Lower lobe of right lung (tissue), 2 donors: ENCODE data around the gene SEPTIN11. TPM values are rescaled to one million over a fixed set of nuclear protein-coding genes. Genes with fewer than 3 reads are reported as not detected.

Experiments
- ATAC-seq, 2 donors: fragments of 200-7000 bp; cut with Tn5 transposase; one replicate each; pipeline ENCODE4 v1.9.1; 2020 to 2022; ENCODE audit warnings: mild to moderate bottlenecking in 2 of 2, moderate library complexity in 2 of 2
- DNase-seq: peaks from one replicate; pipeline ENCODE4 v3.0.0-alpha.2; 2020
- H3K27ac ChIP-seq: fragments of 200-600 bp; one replicate; pipeline ENCODE4 v1.8.0; 2022
- H3K27me3 ChIP-seq: fragments of 200-600 bp; one replicate; pipeline ENCODE4 v1.8.0; 2022; ENCODE audit warnings: low read depth
- H3K36me3 ChIP-seq: fragments of 200-600 bp; one replicate; pipeline ENCODE4 v1.8.0; 2022; ENCODE audit warnings: mild to moderate bottlenecking
- H3K4me1 ChIP-seq: fragments of 200-600 bp; one replicate; pipeline ENCODE4 v1.8.0; 2022
- H3K4me3 ChIP-seq: fragments of 200-600 bp; one replicate; pipeline ENCODE4 v1.8.0; 2022; ENCODE audit warnings: mild to moderate bottlenecking
- H3K9me3 ChIP-seq: fragments of 200-600 bp; one replicate; pipeline ENCODE4 v1.8.0; 2022
- intact Hi-C: fragments of 100-400 bp; cut with DNase I; formaldehyde crosslinking; loops from one replicate; pipeline ENCODE4 v1.11.0; 2022
- total RNA-seq: library from RNA; stranded (reverse); fragmentation: NEBNext Ultra II Directional; extraction: Animal tissue kit (Norgen Biotek cat#: 25700); gene quantifications from one replicate; pipeline ENCODE4 v1.2.1, GENCODE V29; 2021
- TF ChIP-seq, protein P1 (sequence below): fragments of 200-600 bp; IDR thresholded peaks from one replicate; pipeline ENCODE4 v1.8.0; 2022; ENCODE audit warnings: antibody characterized with exemption, mild to moderate bottlenecking
- donor health status: DM: no; HTN: yes; CAD: no; lungs with severe emphysema.

Gene SEPTIN11
- total RNA-seq, 1 donor from 2014 or later: 127 TPM

- Histone ChIP-seq H3K9me3 (no peaks in the 10 kb centered on the region), H3K36me3 (no peaks in the 10 kb centered on the region), H3K27ac (no peak overlapping the region), H3K4me1 (peaks cover 18% of the 10 kb centered on the region), H3K27me3 (no peaks in the 10 kb centered on the region), H3K4me3 (no peak overlapping the region)
- TF ChIP-seq, protein P1, sequence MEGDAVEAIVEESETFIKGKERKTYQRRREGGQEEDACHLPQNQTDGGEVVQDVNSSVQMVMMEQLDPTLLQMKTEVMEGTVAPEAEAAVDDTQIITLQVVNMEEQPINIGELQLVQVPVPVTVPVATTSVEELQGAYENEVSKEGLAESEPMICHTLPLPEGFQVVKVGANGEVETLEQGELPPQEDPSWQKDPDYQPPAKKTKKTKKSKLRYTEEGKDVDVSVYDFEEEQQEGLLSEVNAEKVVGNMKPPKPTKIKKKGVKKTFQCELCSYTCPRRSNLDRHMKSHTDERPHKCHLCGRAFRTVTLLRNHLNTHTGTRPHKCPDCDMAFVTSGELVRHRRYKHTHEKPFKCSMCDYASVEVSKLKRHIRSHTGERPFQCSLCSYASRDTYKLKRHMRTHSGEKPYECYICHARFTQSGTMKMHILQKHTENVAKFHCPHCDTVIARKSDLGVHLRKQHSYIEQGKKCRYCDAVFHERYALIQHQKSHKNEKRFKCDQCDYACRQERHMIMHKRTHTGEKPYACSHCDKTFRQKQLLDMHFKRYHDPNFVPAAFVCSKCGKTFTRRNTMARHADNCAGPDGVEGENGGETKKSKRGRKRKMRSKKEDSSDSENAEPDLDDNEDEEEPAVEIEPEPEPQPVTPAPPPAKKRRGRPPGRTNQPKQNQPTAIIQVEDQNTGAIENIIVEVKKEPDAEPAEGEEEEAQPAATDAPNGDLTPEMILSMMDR: no peak
- intact Hi-C loops: no loop called here
- ATAC-seq: no peak
- DNase-seq: no peak
These were observed 16.5 kb downstream of the SEPTIN11 start for GRCh38 chr4:76965866-76966579.

DNA sequence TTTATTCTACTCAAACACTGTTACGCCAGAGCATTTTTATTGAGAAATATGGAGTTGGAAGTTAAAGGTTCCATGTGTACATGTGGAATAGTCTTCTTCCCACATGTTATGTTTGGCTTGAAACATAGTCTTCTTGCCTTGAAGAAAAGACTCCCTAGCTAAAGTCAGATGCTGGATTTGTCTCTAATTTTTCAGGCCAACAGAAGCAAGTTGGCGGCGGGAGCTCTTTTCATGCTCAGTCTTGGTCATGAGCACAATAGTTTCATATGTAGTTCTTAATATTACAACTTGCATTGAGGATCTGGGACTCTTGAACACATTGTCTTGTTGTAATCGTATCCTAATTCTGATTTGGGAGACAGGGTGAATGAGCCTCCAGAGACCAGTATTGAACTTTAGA, 19.4 kb downstream of the SEPTIN11 start:
- no peak for ATAC-seq
- intact Hi-C loops: no loop called here
- TF ChIP-seq, protein P1: no peak

GRCh38 chr4:76969495-76969894, 19.9 kb downstream of the SEPTIN11 start:
- DNase-seq (no peak), ATAC-seq (no peak)
- no peaks in the 10 kb centered on the region for H3K9me3 ChIP-seq
- H3K27me3 ChIP-seq: no peaks in the 10 kb centered on the region
- no peak overlapping the region for H3K27ac ChIP-seq
- no peaks in the 10 kb centered on the region for H3K36me3 ChIP-seq
- H3K4me1 ChIP-seq: no peaks in the 10 kb centered on the region
- H3K4me3 ChIP-seq: no peak overlapping the region
- intact Hi-C loops: no loop called here
- TF ChIP-seq, protein P1: no peak

More for the DNA sequence above, 19.4 kb downstream of the SEPTIN11 start:
- H3K9me3 ChIP-seq: no peaks in the 10 kb centered on the region
- no peak overlapping the region for H3K4me3 ChIP-seq
- DNase-seq: no peak
- no peaks in the 10 kb centered on the region for H3K36me3 ChIP-seq
- no peaks in the 10 kb centered on the region for H3K4me1 ChIP-seq
- H3K27ac ChIP-seq: no peak overlapping the region
- no peaks in the 10 kb centered on the region for H3K27me3 ChIP-seq

GRCh38 chr4:76969941-76970529, 20.5 kb downstream of the SEPTIN11 start:
- no peak for DNase-seq
- TF ChIP-seq, protein P1: no peak
- Histone ChIP-seq H3K9me3 (no peaks in the 10 kb centered on the region), H3K4me3 (no peak overlapping the region), H3K4me1 (no peaks in the 10 kb centered on the region), H3K27ac (no peak overlapping the region), H3K27me3 (no peaks in the 10 kb centered on the region), H3K36me3 (no peaks in the 10 kb centered on the region)
- ATAC-seq: no peak
- intact Hi-C loops: no loop called here

- Histone ChIP-seq H3K9me3 (no peaks in the 10 kb centered on the region), H3K4me3 (no peak overlapping the region), H3K36me3 (no peaks in the 10 kb centered on the region), H3K4me1 (no peaks in the 10 kb centered on the region), H3K27me3 (no peaks in the 10 kb centered on the region), H3K27ac (no peak overlapping the region)
- TF ChIP-seq, protein P1: no peak
- no peak for ATAC-seq
- DNase-seq: no peak
- intact Hi-C loops: no loop called here
These were observed 22.8 kb downstream of the SEPTIN11 start for GRCh38 chr4:76972306-76972705.
